Measurements from ENCODE around the gene ANKH. TPM values are rescaled to one million over a fixed set of nuclear protein-coding genes. Genes with fewer than 3 reads are reported as not detected.
A peak's percentile ranks its signal among the peaks of the same experiment; 100 is the strongest.

ANKH gene
- total and polyA plus RNA-seq, 8 donors: 3.6 to 115 (median 14.3) TPM

- Histone ChIP-seq H3K4me3 (no peak overlapping the region), H3K9me3 (no peaks in the 10 kb centered on the region), H3K27ac (no peak overlapping the region), H3K4me1 (peaks cover 3 to 18% (median 10%) of the 10 kb centered on the region in 4 donors), H3K27me3 (no peaks in the 10 kb centered on the region), H3K36me3 (peaks cover 0 to 10% (median 2%) of the 10 kb centered on the region in 4 donors)
- intact Hi-C loops (cut with DNase I; ENCODE audit: low total_unique reads): no loop called here
- peak in 1 of 2 donors; percentile 18 for DNase-seq
- 16 to 43% (median 29%) methylated on average over 8 of the region's 8 CpGs for WGBS, 5 donors
- TF ChIP-seq POLR2AphosphoS5 (IDR thresholded peaks at IDR 0.05) (peak in 1 of 3 donors; percentile 17), EP300 (IDR thresholded peaks at IDR 0.05) (no peak), CTCF (IDR thresholded peaks at IDR 0.05) (no peak)
Observed at GRCh38 chr5:14767735-14768507, 103.7 kb downstream of the ANKH start.

- no peak overlapping the region for H3K4me3 ChIP-seq
- WGBS, 5 donors: 83 to 94% (median 91%) methylated on average over 5 of the region's 5 CpGs
- intact Hi-C loops (cut with DNase I; ENCODE audit: low total_unique reads): no loop called here
- H3K27me3 ChIP-seq: no peaks in the 10 kb centered on the region
- no peak overlapping the region for H3K27ac ChIP-seq
- no peaks in the 10 kb centered on the region for H3K9me3 ChIP-seq
- no peak for DNase-seq
- peaks cover 0 to 10% (median 2%) of the 10 kb centered on the region in 4 donors for H3K36me3 ChIP-seq
- peaks cover 3 to 18% (median 10%) of the 10 kb centered on the region in 4 donors for H3K4me1 ChIP-seq
- no peak for TF ChIP-seq CTCF (IDR thresholded peaks at IDR 0.05)
- no peak for TF ChIP-seq POLR2AphosphoS5 (IDR thresholded peaks at IDR 0.05)
- TF ChIP-seq POLR2A (IDR thresholded peaks at IDR 0.05): no peak
- no peak for TF ChIP-seq EP300 (IDR thresholded peaks at IDR 0.05)
Observed at GRCh38 chr5:14767053-14767452, 104.5 kb downstream of the ANKH start.

GRCh38 chr5:14766584-14766983 lies 105.0 kb downstream of the ANKH start:
- Histone ChIP-seq H3K27me3 (no peaks in the 10 kb centered on the region), H3K27ac (no peak overlapping the region), H3K4me3 (no peak overlapping the region), H3K36me3 (peaks cover 0 to 10% (median 2%) of the 10 kb centered on the region in 4 donors), H3K4me1 (peaks cover 3 to 18% (median 10%) of the 10 kb centered on the region in 4 donors), H3K9me3 (no peaks in the 10 kb centered on the region)
- WGBS, 5 donors: 37 to 57% (median 45%) methylated on average over 1 of the region's 1 CpG
- intact Hi-C loops (cut with DNase I; ENCODE audit: low total_unique reads): no loop called here
- no peak for TF ChIP-seq CTCF (IDR thresholded peaks at IDR 0.05)
- TF ChIP-seq EP300 (IDR thresholded peaks at IDR 0.05): no peak
- no peak for DNase-seq

GRCh38 chr5:14765587-14765986 lies 106.0 kb downstream of the ANKH start:
- no peak overlapping the region for H3K27ac ChIP-seq
- intact Hi-C loops (cut with DNase I; ENCODE audit: low total_unique reads): no loop called here
- TF ChIP-seq POLR2A (IDR thresholded peaks at IDR 0.05): no peak
- no peak for TF ChIP-seq POLR2AphosphoS5 (IDR thresholded peaks at IDR 0.05)
- no peak for TF ChIP-seq CTCF (IDR thresholded peaks at IDR 0.05)
- no peak for TF ChIP-seq EP300 (IDR thresholded peaks at IDR 0.05)
- H3K9me3 ChIP-seq: no peaks in the 10 kb centered on the region
- peaks cover 3 to 18% (median 10%) of the 10 kb centered on the region in 4 donors for H3K4me1 ChIP-seq
- 71 to 92% (median 79%) methylated on average over 3 of the region's 3 CpGs for WGBS, 5 donors
- H3K27me3 ChIP-seq: no peaks in the 10 kb centered on the region
- H3K36me3 ChIP-seq: peaks cover 0 to 10% (median 2%) of the 10 kb centered on the region in 4 donors
- DNase-seq: no peak
- no peak overlapping the region for H3K4me3 ChIP-seq
